SK-N-SH (cell line): Measurements from ENCODE around the gene LRRC27.

ENCODE experiments used
- RAD21 ChIP-seq: IDR thresholded peaks from 2 replicates; pipeline ENCODE4 v1.6.1; 2012; ENCODE audit warnings: mild to moderate bottlenecking, low read length
- RFX5 ChIP-seq: IDR thresholded peaks from 2 replicates; pipeline ENCODE4 v1.6.1; 2012; ENCODE audit warnings: mild to moderate bottlenecking, improper control_type of control experiment, low read length
- TCF12 ChIP-seq: IDR thresholded peaks from 2 replicates; pipeline ENCODE4 v1.4.0; 2012
- TF ChIP-seq, protein P1 (sequence below): fragments of 200-600 bp; sonication (generic); IDR thresholded peaks from 2 replicates; pipeline ENCODE4 v1.6.1; 2017; ENCODE audit warnings: antibody characterized with exemption, mild to moderate bottlenecking, moderate library complexity

DNA sequence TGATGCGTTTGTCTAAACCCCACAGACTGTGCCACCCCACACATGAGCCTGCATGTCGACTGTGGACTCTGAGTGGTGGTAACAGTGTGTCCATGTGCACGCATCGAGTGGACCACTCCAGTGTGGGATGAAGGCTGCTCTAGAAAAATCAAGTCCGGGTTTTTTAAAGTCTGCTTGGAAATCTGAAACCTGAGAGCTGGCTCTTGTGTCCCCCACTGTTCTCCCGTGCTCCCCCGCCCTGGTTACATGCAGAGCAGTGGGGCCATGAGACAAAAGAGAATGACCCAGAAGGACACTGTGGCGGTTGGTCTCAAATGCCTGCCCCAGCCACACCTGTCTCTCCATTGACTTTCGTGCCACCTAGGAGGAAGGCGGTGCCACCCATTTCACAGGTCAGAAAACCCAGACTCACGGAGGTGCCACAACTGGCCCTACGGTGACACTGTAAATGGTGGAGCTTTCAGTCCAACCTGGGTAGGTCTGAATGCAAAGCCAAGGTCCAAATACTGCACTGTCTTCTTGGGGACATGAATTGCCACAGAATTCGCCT, 37.7 kb downstream of the LRRC27 start:
- no peak for TF ChIP-seq TCF12
- no peak for TF ChIP-seq RFX5
- TF ChIP-seq RAD21: no peak
- TF ChIP-seq, protein P1, sequence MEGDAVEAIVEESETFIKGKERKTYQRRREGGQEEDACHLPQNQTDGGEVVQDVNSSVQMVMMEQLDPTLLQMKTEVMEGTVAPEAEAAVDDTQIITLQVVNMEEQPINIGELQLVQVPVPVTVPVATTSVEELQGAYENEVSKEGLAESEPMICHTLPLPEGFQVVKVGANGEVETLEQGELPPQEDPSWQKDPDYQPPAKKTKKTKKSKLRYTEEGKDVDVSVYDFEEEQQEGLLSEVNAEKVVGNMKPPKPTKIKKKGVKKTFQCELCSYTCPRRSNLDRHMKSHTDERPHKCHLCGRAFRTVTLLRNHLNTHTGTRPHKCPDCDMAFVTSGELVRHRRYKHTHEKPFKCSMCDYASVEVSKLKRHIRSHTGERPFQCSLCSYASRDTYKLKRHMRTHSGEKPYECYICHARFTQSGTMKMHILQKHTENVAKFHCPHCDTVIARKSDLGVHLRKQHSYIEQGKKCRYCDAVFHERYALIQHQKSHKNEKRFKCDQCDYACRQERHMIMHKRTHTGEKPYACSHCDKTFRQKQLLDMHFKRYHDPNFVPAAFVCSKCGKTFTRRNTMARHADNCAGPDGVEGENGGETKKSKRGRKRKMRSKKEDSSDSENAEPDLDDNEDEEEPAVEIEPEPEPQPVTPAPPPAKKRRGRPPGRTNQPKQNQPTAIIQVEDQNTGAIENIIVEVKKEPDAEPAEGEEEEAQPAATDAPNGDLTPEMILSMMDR: no peak
